Activated T-cell treated with anti-CD3 and anti-CD28 coated beads, Interleukin-2, amount 50 U/mL, for 24 hours (primary cell): ENCODE results near the gene DPP6.

Source experiments
- DNase-seq: peaks from one replicate; pipeline ENCODE4 v3.0.0-alpha.2; 2020
- H3K27ac Mint-ChIP-seq: 2 replicates; pipeline ENCODE4 v1.8.0; 2020; ENCODE audit warnings: mild to moderate bottlenecking, mixed read lengths
- H3K27me3 Mint-ChIP-seq: 2 replicates; pipeline ENCODE4 v1.8.0; 2020; ENCODE audit warnings: mixed read lengths
- H3K36me3 Mint-ChIP-seq: 2 replicates; pipeline ENCODE4 v1.8.0; 2020; ENCODE audit warnings: low read depth, mixed read lengths
- H3K4me1 Mint-ChIP-seq: 2 replicates; pipeline ENCODE4 v1.8.0; 2020; ENCODE audit warnings: low read depth, mixed read lengths
- H3K4me3 Mint-ChIP-seq: 2 replicates; pipeline ENCODE4 v1.8.0; 2020; ENCODE audit warnings: mild to moderate bottlenecking, moderate library complexity, mixed read lengths
- H3K9me3 Mint-ChIP-seq: 2 replicates; pipeline ENCODE4 v1.8.0; 2020; ENCODE audit warnings: mixed read lengths

DPP6 gene

GRCh38 chr7:154680894-154681659 is 628.9 kb downstream of the DPP6 start:
- Mint-ChIP-seq H3K4me3 (no peak overlapping the region), H3K27me3 (no peaks in the 10 kb centered on the region), H3K4me1 (no peaks in the 10 kb centered on the region), H3K36me3 (no peaks in the 10 kb centered on the region), H3K9me3 (no peaks in the 10 kb centered on the region), H3K27ac (no peak overlapping the region)
- no peak for DNase-seq

GRCh38 chr7:154682003-154682402 is 629.8 kb downstream of the DPP6 start:
- H3K27me3 Mint-ChIP-seq, result no peaks in the 10 kb centered on the region
- H3K4me3 Mint-ChIP-seq, result no peak overlapping the region
- no peak for DNase-seq
- no peaks in the 10 kb centered on the region for H3K9me3 Mint-ChIP-seq
- no peaks in the 10 kb centered on the region for H3K36me3 Mint-ChIP-seq
- no peaks in the 10 kb centered on the region for H3K4me1 Mint-ChIP-seq
- H3K27ac Mint-ChIP-seq, result no peak overlapping the region

DNA sequence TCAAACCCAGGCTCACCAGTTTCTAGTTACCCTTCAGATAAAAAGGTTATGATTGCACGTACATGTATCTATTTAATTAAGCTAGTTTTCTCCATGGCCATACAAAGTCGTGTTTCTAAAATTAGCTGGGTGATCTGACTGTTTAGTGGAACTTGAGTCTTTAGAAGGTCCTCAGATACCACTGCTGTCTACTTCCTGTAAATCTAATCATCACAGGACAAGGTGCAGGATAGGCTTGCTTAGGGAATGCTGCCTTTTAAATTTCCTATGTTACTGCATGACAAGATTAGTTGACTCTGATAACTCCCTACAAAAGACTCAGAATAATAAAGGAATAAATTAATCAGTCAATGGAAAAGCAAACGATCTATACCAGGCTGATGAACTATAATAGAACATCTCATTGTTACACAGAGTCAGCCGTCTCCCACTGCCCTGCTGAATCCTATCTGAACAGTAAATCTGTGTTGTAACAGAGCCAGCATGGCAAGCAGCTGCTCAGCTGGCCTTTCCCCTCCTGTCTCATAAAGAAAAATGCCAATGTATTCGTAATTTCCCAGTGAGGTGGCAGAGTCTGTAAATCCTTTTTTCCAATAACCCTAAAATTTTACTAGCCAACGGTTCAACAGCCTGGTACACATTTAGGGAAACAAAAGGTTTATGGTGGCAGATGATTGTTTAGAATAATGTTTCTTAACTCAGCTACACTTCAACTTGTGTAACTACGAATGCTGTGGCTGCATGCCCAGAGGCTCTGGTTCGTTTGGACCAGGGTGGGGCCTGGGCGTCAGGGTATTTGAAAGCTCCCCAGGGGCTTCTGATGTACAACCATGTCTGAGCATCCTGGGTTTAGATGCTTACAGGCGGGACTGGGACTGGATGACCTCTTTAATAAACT is 632.7 kb downstream of the DPP6 start:
- Mint-ChIP-seq H3K9me3 (no peaks in the 10 kb centered on the region), H3K4me3 (no peak overlapping the region), H3K27me3 (no peaks in the 10 kb centered on the region), H3K36me3 (no peaks in the 10 kb centered on the region), H3K27ac (no peak overlapping the region), H3K4me1 (no peaks in the 10 kb centered on the region)
- DNase-seq, result no peak

DNA sequence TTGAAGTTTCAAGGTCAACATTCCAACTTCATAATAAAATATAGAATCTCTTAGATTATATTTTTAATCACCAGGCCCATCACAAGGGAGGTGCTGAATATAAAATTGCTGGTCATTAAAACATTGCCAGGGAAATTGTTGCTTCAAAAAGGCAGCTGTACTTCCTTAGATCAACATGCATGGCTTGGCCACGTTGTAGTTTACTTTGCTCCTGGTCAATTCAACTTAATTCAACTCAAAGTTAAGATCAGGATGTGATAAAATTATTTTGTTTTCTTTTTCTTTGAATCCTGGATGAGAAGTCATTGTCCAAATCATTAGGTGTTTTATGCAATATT is 633.3 kb downstream of the DPP6 start:
- Mint-ChIP-seq H3K4me3 (no peak overlapping the region), H3K9me3 (no peaks in the 10 kb centered on the region), H3K36me3 (no peaks in the 10 kb centered on the region), H3K27ac (no peak overlapping the region), H3K27me3 (no peaks in the 10 kb centered on the region), H3K4me1 (no peaks in the 10 kb centered on the region)
- no peak for DNase-seq

- DNase-seq, result no peak
- Mint-ChIP-seq H3K36me3 (no peaks in the 10 kb centered on the region), H3K27ac (no peak overlapping the region), H3K4me3 (no peak overlapping the region), H3K9me3 (no peaks in the 10 kb centered on the region), H3K4me1 (no peaks in the 10 kb centered on the region), H3K27me3 (no peaks in the 10 kb centered on the region)
Observed at GRCh38 chr7:154686305-154686704, 634.1 kb downstream of the DPP6 start.

- Mint-ChIP-seq H3K4me1 (no peaks in the 10 kb centered on the region), H3K9me3 (no peaks in the 10 kb centered on the region), H3K27ac (no peak overlapping the region), H3K36me3 (no peaks in the 10 kb centered on the region), H3K4me3 (no peak overlapping the region), H3K27me3 (no peaks in the 10 kb centered on the region)
- no peak for DNase-seq
Observed at GRCh38 chr7:154688952-154689351, 636.8 kb downstream of the DPP6 start.

- H3K9me3 Mint-ChIP-seq, result no peaks in the 10 kb centered on the region
- H3K27ac Mint-ChIP-seq, result no peak overlapping the region
- no peaks in the 10 kb centered on the region for H3K36me3 Mint-ChIP-seq
- no peaks in the 10 kb centered on the region for H3K27me3 Mint-ChIP-seq
- H3K4me1 Mint-ChIP-seq, result no peaks in the 10 kb centered on the region
- H3K4me3 Mint-ChIP-seq, result no peak overlapping the region
- no peak for DNase-seq
Observed at GRCh38 chr7:154690411-154690810, 638.2 kb downstream of the DPP6 start.

DNA sequence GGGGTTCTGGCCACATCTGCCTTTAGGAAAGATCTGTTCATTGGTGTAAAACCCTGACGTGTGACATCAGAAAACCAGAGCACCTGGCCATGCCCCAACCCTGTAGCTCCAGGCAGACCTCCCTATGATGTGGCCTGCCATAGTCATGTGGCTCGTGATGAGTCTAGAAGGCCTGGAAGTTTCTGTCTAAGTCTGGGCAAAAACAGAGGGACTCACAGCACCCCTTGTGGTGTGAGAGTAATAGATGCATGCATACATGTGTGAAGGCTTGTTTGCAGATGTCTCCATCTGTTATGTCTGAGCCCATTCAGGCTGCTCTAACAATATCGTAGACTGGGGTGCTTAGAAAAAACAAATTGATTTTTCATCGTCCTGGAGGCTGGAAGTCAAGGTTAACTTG is 641.5 kb downstream of the DPP6 start:
- H3K4me1 Mint-ChIP-seq, result no peaks in the 10 kb centered on the region
- H3K9me3 Mint-ChIP-seq, result no peaks in the 10 kb centered on the region
- no peaks in the 10 kb centered on the region for H3K36me3 Mint-ChIP-seq
- no peak for DNase-seq
- no peak overlapping the region for H3K4me3 Mint-ChIP-seq
- no peaks in the 10 kb centered on the region for H3K27me3 Mint-ChIP-seq
- H3K27ac Mint-ChIP-seq, result no peak overlapping the region

- no peaks in the 10 kb centered on the region for H3K9me3 Mint-ChIP-seq
- no peaks in the 10 kb centered on the region for H3K36me3 Mint-ChIP-seq
- no peak overlapping the region for H3K27ac Mint-ChIP-seq
- DNase-seq, result no peak
- H3K27me3 Mint-ChIP-seq, result no peaks in the 10 kb centered on the region
- no peaks in the 10 kb centered on the region for H3K4me1 Mint-ChIP-seq
- H3K4me3 Mint-ChIP-seq, result no peak overlapping the region
Observed at GRCh38 chr7:154695836-154696235, 643.6 kb downstream of the DPP6 start.

DNA sequence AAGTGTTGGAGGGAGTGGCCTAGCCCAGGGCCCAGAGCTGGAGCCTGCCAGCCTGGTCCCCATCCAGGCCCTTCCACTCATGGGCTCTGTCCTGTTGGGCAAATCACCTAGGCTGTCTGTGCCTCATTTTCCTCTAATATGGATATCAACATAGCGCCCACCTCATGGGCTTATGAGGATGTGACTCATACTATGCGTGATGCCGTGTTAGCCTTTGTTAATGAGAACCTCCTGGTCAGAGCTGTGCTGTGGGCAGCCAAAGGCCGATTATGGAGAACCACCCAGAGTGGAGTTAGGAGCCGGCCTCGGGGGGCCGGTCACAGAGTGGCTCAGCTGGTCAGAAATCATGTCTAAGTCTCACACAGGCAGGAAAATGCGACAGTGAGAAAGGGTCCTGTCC is 644.4 kb downstream of the DPP6 start:
- no peaks in the 10 kb centered on the region for H3K27me3 Mint-ChIP-seq
- DNase-seq, result no peak
- no peaks in the 10 kb centered on the region for H3K4me1 Mint-ChIP-seq
- no peak overlapping the region for H3K27ac Mint-ChIP-seq
- no peaks in the 10 kb centered on the region for H3K9me3 Mint-ChIP-seq
- no peak overlapping the region for H3K4me3 Mint-ChIP-seq
- H3K36me3 Mint-ChIP-seq, result no peaks in the 10 kb centered on the region

- no peak overlapping the region for H3K27ac Mint-ChIP-seq
- DNase-seq, result no peak
- H3K4me1 Mint-ChIP-seq, result no peaks in the 10 kb centered on the region
- H3K36me3 Mint-ChIP-seq, result no peaks in the 10 kb centered on the region
- H3K27me3 Mint-ChIP-seq, result no peaks in the 10 kb centered on the region
- no peak overlapping the region for H3K4me3 Mint-ChIP-seq
- H3K9me3 Mint-ChIP-seq, result peaks cover 2% of the 10 kb centered on the region
Observed at GRCh38 chr7:154698726-154699291, 646.6 kb downstream of the DPP6 start.

- no peaks in the 10 kb centered on the region for H3K27me3 Mint-ChIP-seq
- H3K9me3 Mint-ChIP-seq, result peaks cover 2% of the 10 kb centered on the region
- no peak overlapping the region for H3K4me3 Mint-ChIP-seq
- H3K36me3 Mint-ChIP-seq, result no peaks in the 10 kb centered on the region
- H3K4me1 Mint-ChIP-seq, result no peaks in the 10 kb centered on the region
- no peak for DNase-seq
- H3K27ac Mint-ChIP-seq, result no peak overlapping the region
Observed at GRCh38 chr7:154699417-154699816, 647.2 kb downstream of the DPP6 start.

GRCh38 chr7:154709840-154710520 is 657.8 kb downstream of the DPP6 start:
- Mint-ChIP-seq H3K27ac (no peak overlapping the region), H3K4me1 (no peaks in the 10 kb centered on the region), H3K9me3 (peaks cover 9% of the 10 kb centered on the region), H3K4me3 (no peak overlapping the region), H3K27me3 (no peaks in the 10 kb centered on the region), H3K36me3 (no peaks in the 10 kb centered on the region)
- no peak for DNase-seq

DNA sequence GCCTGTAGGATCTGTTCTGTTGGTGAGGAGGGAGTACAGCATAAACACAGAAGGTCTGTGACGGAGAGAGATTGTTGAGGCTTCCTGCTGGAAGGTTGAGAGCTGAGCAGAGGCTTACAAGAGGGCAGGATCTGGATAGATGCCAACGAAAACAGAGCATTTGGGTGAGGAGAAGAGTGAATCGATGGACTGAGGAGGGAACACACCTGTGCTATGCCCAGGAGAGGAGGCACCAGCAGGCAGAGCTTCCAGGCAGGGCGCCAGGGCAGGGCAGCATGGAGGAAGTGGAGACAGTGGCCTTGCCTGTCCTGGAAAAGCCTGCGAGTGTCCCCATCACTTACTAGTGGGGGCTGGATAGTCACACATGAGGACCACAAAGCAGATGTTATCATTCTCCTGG is 667.8 kb downstream of the DPP6 start:
- DNase-seq, result no peak
- Mint-ChIP-seq H3K9me3 (peaks cover 2% of the 10 kb centered on the region), H3K27me3 (peaks cover 9% of the 10 kb centered on the region), H3K4me1 (no peaks in the 10 kb centered on the region), H3K27ac (no peak overlapping the region), H3K4me3 (no peak overlapping the region), H3K36me3 (no peaks in the 10 kb centered on the region)
